ENCODE data around the gene LAMB4. TPM values are rescaled to one million over a fixed set of nuclear protein-coding genes. Genes with fewer than 3 reads are reported as not detected.

Gene LAMB4
- total and polyA plus RNA-seq, 2 of the 4 experiments (the other 2 are of a cell fraction) = 0.12 to 0.18 TPM

- no TSS peak for BruUV-seq (replicated peaks)
- H4K20me1 ChIP-seq (ENCODE audit: insufficient read depth, low read length) = no peaks in the 10 kb centered on the region
- ChIA-PET POLR2A (ENCODE audit: unreplicated experiment) (no interaction called here), CTCF (interaction anchor here (1.0 kb wide), 1 partner anchor 23 kb away, joined by 3 read pairs; no protein-coding TSS in a partner anchor)
- no peak overlapping the region for H3K14ac ChIP-seq (replicated peaks; ENCODE audit: low read depth, low read length)
- H4K91ac ChIP-seq (ENCODE audit: insufficient read depth, low read depth, low read length) = no peak overlapping the region
- H3K9me3 ChIP-seq (ENCODE audit: control insufficient read depth, insufficient read depth, low read length) = no peaks in the 10 kb centered on the region
- no peak for DNase-seq
- H2BK15ac ChIP-seq (ENCODE audit: low read depth, low read length) = no peak overlapping the region; the same call in 2 of the 3 replicates
- no peak overlapping the region for H2BK5ac ChIP-seq (ENCODE audit: low read depth, low read length, poor library complexity, severe bottlenecking)
- H3K79me1 ChIP-seq (ENCODE audit: low read depth in 1 of 2, low read length in 2 of 2) = no peaks in the 10 kb centered on the region
- H3K4ac ChIP-seq (ENCODE audit: low read depth, low read length) = no peak overlapping the region
- TF ChIP-seq USF2 (IDR thresholded peaks at IDR 0.05; ENCODE audit: low read depth, low read length) (no peak), SMC3 (IDR thresholded peaks at IDR 0.05; ENCODE audit: low read depth, low read length) (no peak)
- H3K36me3 ChIP-seq (ENCODE audit: control insufficient read depth, insufficient read depth, low read length) = no peaks in the 10 kb centered on the region
- H2BK120ac ChIP-seq (ENCODE audit: low read depth, low read length) = no peak overlapping the region
- H2AFZ ChIP-seq (replicated peaks; ENCODE audit: low read length, poor library complexity) = no peak overlapping the region
- no peak overlapping the region for H3K18ac ChIP-seq (ENCODE audit: low read depth, low read length)
- no peak overlapping the region for H4K5ac ChIP-seq (ENCODE audit: low read depth, low read length)
- H3K27ac ChIP-seq (ENCODE audit: insufficient read depth, low read length) = no peak overlapping the region
- no peaks in the 10 kb centered on the region for H3K27me3 ChIP-seq (ENCODE audit: control insufficient read depth, insufficient read depth, low read length)
- no peak overlapping the region for H2BK20ac ChIP-seq (ENCODE audit: low read depth, low read length)
- in situ Hi-C loops (cut with MboI; ENCODE audit: low sequenced_read_pairs) (no loop called here), dilution Hi-C loops (cut with HindIII; ENCODE audit: low sequenced_read_pairs, unreplicated experiment) (no loop called here), intact Hi-C loops (cut with micrococcal nuclease) (no loop called here)
- H4K8ac ChIP-seq (ENCODE audit: low read depth in 2 of 2, low read length in 2 of 2) = no peak overlapping the region
- no peak overlapping the region for H2AK9ac ChIP-seq (replicated peaks; ENCODE audit: low read depth, low read length, poor library complexity)
- 0 out of 2 replicates have a peak, but pooled peaks cover 3% of the 10 kb centered on the region for H3K9me1 ChIP-seq (ENCODE audit: insufficient read depth, low read length)
- H3K4me1 ChIP-seq (ENCODE audit: control insufficient read depth, insufficient read depth, low read length) = peaks cover 3% of the 10 kb centered on the region; the same call in 1 of the 2 replicates
- no peak overlapping the region for H3K9ac ChIP-seq (ENCODE audit: low read depth, low read length)
- H3K56ac ChIP-seq (ENCODE audit: extremely low read depth, insufficient read depth, low read length) = no peak overlapping the region
- no peak overlapping the region; the same call in 1 of the 2 replicates for H3K23ac ChIP-seq (ENCODE audit: low read depth, low read length)
- ATAC-seq (ENCODE audit: low read depth) = no peak
- no peak overlapping the region for H3K4me2 ChIP-seq (ENCODE audit: low read depth, low read length)
- H2AK5ac ChIP-seq (ENCODE audit: low read depth, low read length) = 0 out of 2 replicates have a peak overlapping the region, but pooled peaks have one; percentile 55
- H3K4me3 ChIP-seq (ENCODE audit: insufficient read depth, low read depth, low read length) = no peak overlapping the region
Observed at GRCh38 chr7:108038986-108039385, 91.2 kb downstream of the LAMB4 start.
